RWPE1 (cell line): ENCODE measurements around the gene FOXJ3.

Experiments used
- CTCF ChIA-PET: fragments of 350-600 bp; sonication (Branson Sonifier 250); formaldehyde crosslinking; extraction: SDS; loops from one replicate; lab custom pipeline; 2021; lab: Yijun Ruan, JAX
- POLR2A ChIA-PET: fragments of 400-600 bp; formaldehyde crosslinking; extraction: SDS; loops from one replicate; lab custom pipeline; 2020; ENCODE audit warnings: antibody characterized with exemption; ENCODE audit not compliant: low non-redundant PET; lab: Yijun Ruan, JAX
- DNase-seq: peaks from one replicate; pipeline ENCODE4 v3.0.0; 2012; ENCODE audit warnings: low spot score
- H3K27ac ChIP-seq: fragments of 450-650 bp; 2 replicates; pipeline ENCODE4 v1.5.1; 2017
- TF ChIP-seq, protein P1 (sequence below): fragments of 450-650 bp; conservative IDR thresholded peaks from 2 replicates; pipeline ENCODE4 v1.5.1; 2017; ENCODE audit warnings: low read depth, mild to moderate bottlenecking

Gene FOXJ3

DNA sequence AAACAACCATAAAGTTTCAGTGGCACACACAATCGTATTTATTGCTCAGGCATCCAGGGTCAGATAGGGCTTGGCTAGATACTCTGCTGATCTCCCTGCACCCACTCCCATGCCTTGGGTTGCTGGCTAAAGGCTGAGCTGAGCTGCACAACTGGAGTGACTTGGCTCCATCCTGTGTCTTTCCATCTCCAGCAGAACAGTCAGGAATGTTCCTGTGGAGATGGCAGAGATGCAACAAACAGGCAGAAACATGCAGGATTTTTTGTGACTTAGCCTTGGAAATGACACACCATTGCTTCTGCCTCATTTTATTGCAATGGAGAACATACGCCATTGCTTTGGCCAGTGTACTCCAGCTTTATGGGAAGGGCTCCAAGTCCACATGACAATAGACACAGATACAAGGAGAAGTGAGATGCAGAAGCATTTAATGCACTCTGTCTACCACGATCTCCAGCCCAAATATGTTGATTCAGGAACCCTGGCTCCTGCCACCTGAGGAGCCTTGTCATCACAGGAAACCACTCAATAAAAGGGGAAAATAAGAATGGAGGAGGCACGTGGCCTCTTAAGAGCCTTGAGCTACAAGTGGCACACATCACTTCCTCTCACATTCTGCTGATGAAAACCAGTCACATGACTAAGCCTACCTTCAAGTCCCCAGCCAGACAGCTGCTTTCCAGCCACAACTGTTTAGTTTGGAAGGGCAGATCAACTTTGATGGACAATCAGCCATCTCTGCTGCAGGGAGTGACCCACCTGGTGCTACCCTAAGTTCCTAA is 191.9 kb downstream of the FOXJ3 start:
- DNase-seq, result no peak
- TF ChIP-seq, protein P1, sequence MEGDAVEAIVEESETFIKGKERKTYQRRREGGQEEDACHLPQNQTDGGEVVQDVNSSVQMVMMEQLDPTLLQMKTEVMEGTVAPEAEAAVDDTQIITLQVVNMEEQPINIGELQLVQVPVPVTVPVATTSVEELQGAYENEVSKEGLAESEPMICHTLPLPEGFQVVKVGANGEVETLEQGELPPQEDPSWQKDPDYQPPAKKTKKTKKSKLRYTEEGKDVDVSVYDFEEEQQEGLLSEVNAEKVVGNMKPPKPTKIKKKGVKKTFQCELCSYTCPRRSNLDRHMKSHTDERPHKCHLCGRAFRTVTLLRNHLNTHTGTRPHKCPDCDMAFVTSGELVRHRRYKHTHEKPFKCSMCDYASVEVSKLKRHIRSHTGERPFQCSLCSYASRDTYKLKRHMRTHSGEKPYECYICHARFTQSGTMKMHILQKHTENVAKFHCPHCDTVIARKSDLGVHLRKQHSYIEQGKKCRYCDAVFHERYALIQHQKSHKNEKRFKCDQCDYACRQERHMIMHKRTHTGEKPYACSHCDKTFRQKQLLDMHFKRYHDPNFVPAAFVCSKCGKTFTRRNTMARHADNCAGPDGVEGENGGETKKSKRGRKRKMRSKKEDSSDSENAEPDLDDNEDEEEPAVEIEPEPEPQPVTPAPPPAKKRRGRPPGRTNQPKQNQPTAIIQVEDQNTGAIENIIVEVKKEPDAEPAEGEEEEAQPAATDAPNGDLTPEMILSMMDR, result no peak
- CTCF ChIA-PET, result no interaction called here
- H3K27ac ChIP-seq, result no peak overlapping the region
- POLR2A ChIA-PET, result no interaction called here

DNA sequence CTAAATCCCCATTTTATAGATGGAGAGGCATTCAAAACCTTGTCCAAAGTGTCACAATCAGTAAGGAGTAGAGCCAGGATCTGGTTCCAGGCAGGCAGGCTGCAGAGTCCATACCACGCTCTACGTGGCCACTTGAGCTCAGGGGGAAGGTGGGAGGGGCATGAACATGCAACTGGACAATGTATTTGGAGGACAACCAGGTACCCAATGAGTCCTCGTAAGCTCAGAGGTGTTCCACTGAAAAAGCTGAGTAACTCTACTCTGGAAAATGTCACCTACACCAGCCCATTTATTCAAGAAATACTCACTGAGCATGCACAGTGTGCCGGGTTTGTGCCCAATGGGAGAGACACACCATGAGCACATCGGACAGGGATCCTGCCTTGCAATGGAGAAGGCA is 193.1 kb downstream of the FOXJ3 start:
- no peak for DNase-seq
- TF ChIP-seq, protein P1, result no peak
- ChIA-PET POLR2A (no interaction called here), CTCF (no interaction called here)
- no peak overlapping the region for H3K27ac ChIP-seq

DNA sequence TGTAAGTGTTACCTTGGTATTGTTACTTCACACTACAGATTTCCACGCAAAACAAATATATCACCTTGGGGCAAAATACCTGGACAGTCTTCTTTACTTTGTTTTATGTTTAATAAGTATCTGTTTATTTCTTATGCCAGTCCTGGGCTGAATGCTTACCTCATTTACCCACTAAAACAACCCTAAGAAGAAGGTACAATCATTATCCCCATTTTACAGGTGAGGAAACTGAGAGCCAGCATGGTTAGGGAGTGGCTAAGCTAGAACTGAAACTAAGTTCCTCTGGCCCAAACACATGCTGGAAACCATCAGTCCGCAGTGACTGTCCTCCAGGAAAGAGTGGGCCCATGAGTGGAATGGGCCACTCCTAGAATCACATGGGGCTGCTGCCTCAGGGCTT is 194.8 kb downstream of the FOXJ3 start:
- TF ChIP-seq, protein P1, result no peak
- ChIA-PET POLR2A (no interaction called here), CTCF (interaction anchor here (0.7 kb wide), 2 partner anchors 22 to 460 kb away, joined by 3 read pairs; no protein-coding TSS in a partner anchor)
- no peak for DNase-seq
- no peak overlapping the region for H3K27ac ChIP-seq

DNA sequence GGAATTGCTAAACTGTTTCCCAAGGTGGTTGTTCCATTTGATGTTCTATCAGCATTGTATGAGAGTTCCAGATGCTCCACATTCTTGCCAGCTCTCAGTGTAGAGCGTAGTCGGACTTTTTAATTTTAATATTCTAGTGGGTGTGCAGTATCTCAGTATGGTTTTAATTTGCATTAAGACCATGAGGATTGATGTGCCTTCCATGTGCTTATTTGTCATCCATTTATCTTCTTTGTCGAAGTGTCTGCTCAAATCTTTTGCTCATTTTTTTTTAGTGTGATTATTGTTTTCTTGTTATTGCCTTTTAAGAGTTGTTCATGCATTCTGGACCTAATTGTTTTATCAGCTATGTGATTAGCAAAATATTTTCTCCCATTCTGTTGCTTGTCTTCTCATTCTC is 195.6 kb downstream of the FOXJ3 start:
- ChIA-PET POLR2A (no interaction called here), CTCF (no interaction called here)
- DNase-seq, result no peak
- TF ChIP-seq, protein P1, result no peak
- no peak overlapping the region for H3K27ac ChIP-seq

DNA sequence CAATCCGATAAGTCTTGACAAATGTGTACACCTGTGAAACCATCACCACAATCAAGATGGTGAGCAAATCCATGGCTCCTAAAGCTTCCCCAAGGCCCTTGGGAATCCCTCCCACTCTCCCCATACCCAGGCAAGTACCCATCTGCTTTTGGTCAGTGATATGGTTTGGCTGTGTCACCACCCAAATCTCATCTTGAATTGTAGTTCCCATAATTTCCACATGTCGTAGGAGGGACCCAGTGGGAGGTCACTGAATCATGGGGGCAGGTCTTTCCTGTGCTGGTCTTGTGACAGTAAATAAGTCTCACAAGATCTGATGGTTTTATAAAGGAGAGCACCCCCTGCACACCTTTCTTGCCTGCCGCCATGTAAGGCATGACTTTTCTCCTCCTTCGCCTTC is 196.4 kb downstream of the FOXJ3 start:
- DNase-seq, result no peak
- no peak overlapping the region for H3K27ac ChIP-seq
- ChIA-PET CTCF (no interaction called here), POLR2A (no interaction called here)
- TF ChIP-seq, protein P1, result no peak

DNA sequence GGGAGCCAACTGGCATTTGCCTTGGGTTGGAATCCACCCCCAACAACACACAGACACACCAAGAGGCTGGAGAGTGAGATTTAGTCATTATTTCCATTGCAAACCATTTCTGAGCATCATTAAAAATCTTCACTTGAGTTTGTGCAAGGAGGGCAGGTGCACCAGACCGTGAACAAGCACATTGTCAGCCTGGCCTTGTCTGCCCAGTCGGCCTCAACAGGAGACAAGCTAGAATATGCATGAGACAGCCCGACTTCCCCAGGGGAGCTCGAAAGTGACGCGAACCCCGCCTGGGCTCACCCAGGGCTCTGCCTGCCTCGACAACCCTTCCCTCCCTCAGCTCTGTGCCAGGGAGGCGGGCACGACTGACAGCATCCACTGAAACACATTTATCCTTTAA is 197.3 kb downstream of the FOXJ3 start:
- CTCF ChIA-PET, result interaction anchor here (0.6 kb wide), 3 partner anchors 8 to 564 kb away, joined by 3 to 4 read pairs (median 3); no protein-coding TSS in a partner anchor
- H3K27ac ChIP-seq, result no peak overlapping the region
- POLR2A ChIA-PET, result no interaction called here
- TF ChIP-seq, protein P1, result no peak
- DNase-seq, result no peak
